Hair follicle dermal papilla cell (primary cell): ENCODE measurements around the gene ZNF691. TPM values are rescaled to one million over a fixed set of nuclear protein-coding genes. Genes with fewer than 3 reads are reported as not detected.

Source experiments
- total RNA-seq: library from RNA; depleted of rRNA; stranded (reverse); fragments of >200 nt; gene quantifications from 2 replicates; pipeline ENCODE4 v1.2.3, GENCODE V29; 2012

Gene ZNF691, protein sequence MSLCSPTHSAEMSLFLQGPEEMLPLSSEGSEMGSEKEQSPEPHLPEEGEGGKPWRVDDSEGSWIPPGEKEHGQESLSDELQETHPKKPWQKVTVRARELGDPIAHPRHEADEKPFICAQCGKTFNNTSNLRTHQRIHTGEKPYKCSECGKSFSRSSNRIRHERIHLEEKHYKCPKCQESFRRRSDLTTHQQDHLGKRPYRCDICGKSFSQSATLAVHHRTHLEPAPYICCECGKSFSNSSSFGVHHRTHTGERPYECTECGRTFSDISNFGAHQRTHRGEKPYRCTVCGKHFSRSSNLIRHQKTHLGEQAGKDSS
- total RNA-seq: 5.5 and 8.0 TPM in 2 replicates

DNA sequence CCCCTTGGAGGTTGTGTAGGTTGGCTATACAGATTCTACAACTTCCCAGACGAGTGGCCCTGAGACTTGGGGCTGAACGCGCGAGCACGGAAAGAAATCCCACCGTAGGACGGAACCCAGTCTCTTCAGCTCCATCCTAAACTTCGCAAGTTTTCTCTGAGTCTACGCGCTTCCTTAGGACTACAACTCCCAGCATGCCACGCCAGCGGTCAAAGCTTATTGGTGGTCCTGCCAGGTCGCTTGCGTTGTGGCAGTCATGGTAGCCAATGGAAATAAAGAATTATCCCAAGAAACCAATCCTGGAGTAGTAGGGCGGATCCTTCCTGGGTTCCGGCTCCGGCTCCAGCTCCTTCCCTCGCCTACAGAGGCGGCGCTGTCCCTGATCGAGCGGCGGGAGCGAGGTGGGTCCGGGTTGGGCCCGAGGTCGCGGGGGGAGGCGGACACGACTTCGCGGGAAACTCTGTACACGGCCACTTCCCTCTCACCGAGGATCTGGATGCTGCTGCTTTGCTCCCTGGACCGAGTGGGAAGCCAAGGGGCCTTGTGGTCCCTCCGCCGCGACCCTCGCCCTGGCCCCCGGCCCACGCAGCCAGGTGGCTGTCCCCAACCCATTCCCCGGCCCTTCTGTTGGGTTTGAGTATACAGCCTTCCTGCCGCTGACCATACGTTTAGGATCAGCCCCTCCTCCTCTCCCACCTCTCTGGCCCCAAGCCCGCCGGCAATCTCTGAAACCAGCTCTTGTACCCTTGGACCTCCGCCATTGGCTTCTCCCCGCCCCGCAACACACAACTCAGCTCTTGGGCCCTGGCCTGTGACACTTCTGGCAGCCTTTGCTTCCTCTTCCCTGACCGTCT lies at the start of gene ZNF691:
Gene ZNF691, plus strand, starts transcription at position 357 of the 854 bp plus-strand sequence. CDS start 3,046 bp downstream, outside the sequence.

DNA sequence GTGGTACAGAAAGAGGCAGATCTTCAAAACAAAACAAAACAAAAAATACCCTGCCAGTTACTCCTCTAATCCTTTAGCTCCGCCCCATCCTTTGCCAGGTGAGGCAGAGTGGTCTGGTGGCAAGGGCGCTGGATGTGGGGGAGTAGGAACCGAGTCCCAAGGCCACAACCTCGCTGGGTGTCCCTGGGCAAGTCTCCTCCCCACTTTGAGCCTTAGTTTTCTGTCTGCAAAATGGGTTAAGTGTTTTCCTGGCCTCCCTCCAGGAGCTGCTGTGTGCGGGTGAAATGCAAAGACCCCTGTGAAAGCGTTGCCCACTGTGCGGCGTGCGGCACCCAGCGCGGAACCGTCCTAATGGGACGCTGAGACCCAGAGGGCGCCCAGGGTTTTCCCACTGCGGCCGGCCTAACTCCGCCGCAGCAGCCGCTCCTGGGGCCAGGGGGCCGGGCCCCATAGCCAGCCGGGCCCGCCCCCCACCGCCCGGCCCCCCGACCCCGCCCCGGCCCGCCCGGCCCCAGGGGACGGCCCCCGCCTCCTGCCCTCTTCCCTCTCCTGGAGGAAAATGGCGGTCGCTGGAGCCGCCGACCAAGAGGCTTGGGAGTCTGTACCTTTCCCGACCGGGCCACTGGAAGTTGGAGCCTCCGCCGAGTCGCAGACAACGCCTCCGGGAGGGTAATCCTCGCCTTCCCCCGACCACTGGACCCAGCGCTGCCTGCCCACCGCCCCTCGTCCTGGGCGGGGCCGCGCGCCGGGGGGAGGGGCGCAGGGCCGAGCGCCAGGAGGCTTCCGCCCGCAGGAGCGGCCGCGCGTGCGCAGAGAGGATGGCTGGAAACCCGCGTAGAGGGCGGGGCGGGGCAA lies 29.6 kb upstream of the ZNF691 start, which contains the start of the genes ERMAP and SVBP:
Gene ERMAP, plus strand, starts transcription at position 538 of the 855 bp plus-strand sequence. CDS start 13,327 bp downstream, outside the sequence.
Gene SVBP, minus strand, starts transcription at position 813 of the 855 bp plus-strand sequence. CDS start 853 bp downstream, outside the sequence.

Other genes with a start within 250 kb of the ZNF691 start
- 6.2 and 9.6 TPM in 2 replicates for gene PPIH, start 188.2 kb upstream of the ZNF691 start, total RNA-seq
- 410 and 555 TPM in 2 replicates for gene YBX1, start 164.2 kb upstream of the ZNF691 start, total RNA-seq
- not detected in 2 replicates for gene CLDN19, start 106.4 kb upstream of the ZNF691 start, total RNA-seq
- 130 and 166 TPM in 2 replicates for gene P3H1, start 79.6 kb upstream of the ZNF691 start, total RNA-seq
- gene C1orf50, start 79.4 kb upstream of the ZNF691 start, total RNA-seq: 5.8 TPM in 2 replicates
- gene TMEM269, start 61.6 kb upstream of the ZNF691 start, total RNA-seq: under 0.01 TPM in 1 of 2 replicates, not detected in the other
- gene ERMAP, start 29.5 kb upstream of the ZNF691 start, total RNA-seq: 25.1 and 25.2 TPM in 2 replicates
- 14.1 and 15.7 TPM in 2 replicates for gene SVBP, start 29.2 kb upstream of the ZNF691 start, total RNA-seq
- gene SLC2A1, start 112.3 kb downstream of the ZNF691 start, total RNA-seq: 114 TPM in 2 replicates